GM19467 (cell line): ENCODE measurements around the gene SH3BGRL2.
"Not testable (repeated sequence)": the region's sequence is repeated elsewhere in the genome, so short reads cannot be mapped to it uniquely, and the experiment has no call there.

Experiments used
- ATAC-seq: cut with Tn5 transposase; IDR thresholded peaks from one replicate; pipeline ENCODE4 v1.9.1; 2021; ENCODE audit warnings: mild to moderate bottlenecking, moderate library complexity; ENCODE audit not compliant: unreplicated experiment

The SH3BGRL2 gene

DNA sequence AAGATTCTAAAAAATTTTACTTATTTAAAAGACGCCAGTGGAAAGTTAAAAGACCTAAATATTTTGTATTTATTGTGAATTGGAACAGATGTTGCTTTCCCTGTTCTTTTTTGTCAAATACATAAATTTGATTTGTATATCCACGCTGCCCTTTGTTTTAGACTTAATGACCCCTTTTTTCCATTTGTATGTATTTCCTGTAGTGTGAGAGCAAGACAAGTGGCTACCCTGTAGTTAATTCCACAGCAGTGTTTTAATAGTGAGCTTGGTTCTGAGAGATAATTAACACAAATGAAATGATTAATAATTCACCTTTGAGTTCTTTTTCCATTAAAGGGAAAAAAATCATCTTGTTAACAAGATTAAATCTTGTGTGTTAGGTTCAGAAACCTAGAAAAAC, 16.6 kb downstream of the SH3BGRL2 start:
- ATAC-seq: no peak

- no peak for ATAC-seq
Measured at GRCh38 chr6:79648328-79648727, 17.2 kb downstream of the SH3BGRL2 start.

DNA sequence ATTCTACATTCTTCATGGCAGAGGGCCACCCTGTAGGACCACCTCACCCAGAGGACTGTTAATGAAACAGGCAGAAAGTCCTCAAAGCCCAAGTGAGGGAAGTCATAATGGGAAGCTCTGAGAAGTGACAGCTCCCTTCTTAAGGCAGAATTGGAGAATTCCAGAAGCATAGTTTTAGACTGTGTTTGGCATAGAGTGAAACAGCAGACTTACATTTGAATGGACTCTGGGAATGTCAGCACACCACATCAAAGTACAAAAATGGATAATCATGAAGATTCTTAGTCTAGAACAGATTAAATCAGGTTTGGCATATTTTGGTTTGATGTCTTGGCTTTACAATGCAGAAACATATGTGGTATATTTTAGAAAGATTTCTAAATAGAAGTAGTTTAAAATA, 17.9 kb downstream of the SH3BGRL2 start:
- no peak for ATAC-seq

GRCh38 chr6:79650950-79651349, 19.8 kb downstream of the SH3BGRL2 start:
- ATAC-seq: no peak

GRCh38 chr6:79656134-79656533, 25.0 kb downstream of the SH3BGRL2 start:
- no peak for ATAC-seq

DNA sequence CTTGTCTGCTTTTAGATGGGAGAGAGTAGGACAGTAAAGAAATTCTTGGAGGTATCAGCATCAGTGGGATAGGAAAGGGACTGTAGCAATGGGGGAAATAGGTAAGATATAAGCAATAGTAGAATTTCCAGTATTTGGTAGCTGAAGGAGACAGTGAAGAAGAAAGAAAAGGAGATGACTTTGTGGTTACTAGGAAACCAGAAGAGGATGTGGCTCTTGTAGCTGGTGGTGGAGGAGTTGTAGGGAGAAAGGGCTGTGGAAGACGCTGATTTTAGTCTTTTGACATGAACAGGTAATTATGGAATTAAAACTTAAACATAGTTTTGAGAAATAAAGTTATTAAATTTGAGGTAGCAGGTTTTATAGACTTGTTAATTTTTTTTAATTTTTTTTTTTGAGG, 26.1 kb downstream of the SH3BGRL2 start:
- ATAC-seq: no peak

GRCh38 chr6:79663655-79664054, 32.5 kb downstream of the SH3BGRL2 start:
- ATAC-seq: not testable (repeated sequence)

- ATAC-seq: no peak
Measured at GRCh38 chr6:79665725-79666551, 34.8 kb downstream of the SH3BGRL2 start.

- no peak for ATAC-seq
Measured at GRCh38 chr6:79666634-79667033, 35.5 kb downstream of the SH3BGRL2 start.

DNA sequence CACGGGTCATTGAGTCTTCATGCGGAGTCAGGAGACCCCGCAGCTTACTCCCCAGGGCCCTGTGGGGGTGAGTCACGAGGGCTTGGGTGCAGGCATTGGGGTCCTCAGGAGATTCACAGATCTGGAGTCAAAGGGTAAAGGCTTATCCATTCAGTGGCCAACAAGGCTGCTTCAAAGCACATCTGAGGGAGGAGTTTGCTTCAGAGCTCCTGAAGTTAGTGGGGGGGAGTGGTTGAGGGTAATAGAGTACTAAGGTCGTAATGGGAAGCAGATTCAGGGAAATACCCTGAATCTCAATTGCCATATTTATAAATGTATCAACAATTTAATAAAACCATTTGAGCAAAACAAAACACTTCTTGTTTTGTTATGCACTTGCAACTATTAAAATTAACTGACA, 37.3 kb downstream of the SH3BGRL2 start:
- no peak for ATAC-seq

- ATAC-seq: no peak
Measured at GRCh38 chr6:79669766-79670165, 38.6 kb downstream of the SH3BGRL2 start.

DNA sequence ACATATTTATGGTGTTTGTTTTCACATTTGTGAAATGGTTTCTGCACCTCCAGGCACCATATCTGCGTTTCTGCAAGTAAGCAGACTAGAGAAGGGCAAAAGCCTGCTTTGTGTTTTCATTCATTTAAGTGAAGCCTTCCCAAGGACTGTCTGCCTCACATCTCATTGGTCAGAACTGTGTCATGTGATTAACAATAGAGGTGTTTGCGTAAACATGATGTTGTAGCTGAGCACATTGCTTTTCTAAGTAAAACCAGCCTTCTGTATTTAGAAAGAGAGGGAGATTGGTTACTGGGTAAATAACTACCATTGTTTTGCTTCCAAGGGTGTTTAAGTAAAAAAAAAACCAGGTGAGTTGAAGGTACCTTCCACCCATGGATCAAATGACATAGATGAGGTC, 39.7 kb downstream of the SH3BGRL2 start:
- ATAC-seq: no peak

- ATAC-seq: no peak
Measured at GRCh38 chr6:79671600-79672266, 40.6 kb downstream of the SH3BGRL2 start.

DNA sequence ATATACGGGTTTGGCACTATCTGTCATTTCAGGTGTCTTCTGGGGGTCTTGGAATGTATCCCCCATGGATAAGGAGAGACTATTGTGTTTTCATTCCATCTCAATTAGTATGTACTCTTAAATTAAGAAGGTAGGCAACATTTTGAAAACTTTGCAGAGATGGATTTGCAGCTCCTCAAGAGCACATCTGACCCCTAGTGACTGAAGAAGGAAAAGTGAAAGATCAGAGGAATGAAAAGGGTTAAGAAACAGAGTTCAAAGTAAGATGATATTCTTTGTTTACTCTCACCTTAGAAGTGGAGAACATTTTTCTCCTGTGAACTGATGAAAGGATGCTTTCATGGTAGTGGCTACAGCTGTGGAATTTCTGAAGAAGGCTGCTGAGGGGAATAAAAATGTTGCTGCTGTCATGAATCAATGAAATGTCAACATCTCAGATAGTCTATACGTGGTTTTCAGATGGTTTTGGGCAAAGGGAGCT, 41.5 kb downstream of the SH3BGRL2 start:
- ATAC-seq: no peak

- ATAC-seq: no peak
Measured at GRCh38 chr6:79673947-79674346, 42.8 kb downstream of the SH3BGRL2 start.

- no peak for ATAC-seq
Measured at GRCh38 chr6:79676785-79677736, 45.9 kb downstream of the SH3BGRL2 start.

DNA sequence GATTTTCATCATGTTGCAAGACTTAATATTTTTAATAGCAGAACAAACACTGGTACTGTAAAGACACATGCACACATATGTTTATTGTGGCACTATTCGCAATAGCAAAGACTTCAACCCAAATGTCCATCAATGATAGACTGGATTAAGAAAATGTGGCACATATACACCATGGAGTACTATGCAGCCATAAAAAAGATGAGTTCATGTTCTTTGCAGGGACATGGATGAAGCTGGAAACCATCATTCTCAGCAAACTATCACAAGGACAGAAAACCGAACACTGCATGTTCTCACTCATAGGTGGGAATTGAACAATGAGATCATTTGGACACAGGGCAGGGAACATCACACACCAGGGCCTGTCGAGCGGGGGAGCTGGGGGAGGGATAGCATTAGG, 51.6 kb downstream of the SH3BGRL2 start:
- not testable (repeated sequence) for ATAC-seq

DNA sequence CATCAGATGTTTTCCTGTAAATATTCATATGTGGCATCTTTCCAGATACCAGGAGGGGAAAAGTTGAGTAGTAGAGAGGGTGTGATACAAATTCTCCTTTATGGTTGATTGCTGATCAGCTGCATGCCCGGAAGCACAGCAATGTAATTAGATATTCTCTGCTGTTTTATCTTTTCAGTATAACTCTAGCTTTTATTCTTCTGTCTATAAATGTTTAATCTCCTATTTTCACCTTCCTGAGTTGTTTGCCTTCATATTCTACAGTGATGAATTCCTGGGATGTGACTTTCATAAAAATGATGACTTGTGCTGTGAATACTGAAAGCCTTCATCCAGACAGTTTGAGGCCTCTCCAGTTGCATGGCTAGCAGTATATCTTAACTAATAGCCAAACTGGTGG, 53.7 kb downstream of the SH3BGRL2 start:
- no peak for ATAC-seq

DNA sequence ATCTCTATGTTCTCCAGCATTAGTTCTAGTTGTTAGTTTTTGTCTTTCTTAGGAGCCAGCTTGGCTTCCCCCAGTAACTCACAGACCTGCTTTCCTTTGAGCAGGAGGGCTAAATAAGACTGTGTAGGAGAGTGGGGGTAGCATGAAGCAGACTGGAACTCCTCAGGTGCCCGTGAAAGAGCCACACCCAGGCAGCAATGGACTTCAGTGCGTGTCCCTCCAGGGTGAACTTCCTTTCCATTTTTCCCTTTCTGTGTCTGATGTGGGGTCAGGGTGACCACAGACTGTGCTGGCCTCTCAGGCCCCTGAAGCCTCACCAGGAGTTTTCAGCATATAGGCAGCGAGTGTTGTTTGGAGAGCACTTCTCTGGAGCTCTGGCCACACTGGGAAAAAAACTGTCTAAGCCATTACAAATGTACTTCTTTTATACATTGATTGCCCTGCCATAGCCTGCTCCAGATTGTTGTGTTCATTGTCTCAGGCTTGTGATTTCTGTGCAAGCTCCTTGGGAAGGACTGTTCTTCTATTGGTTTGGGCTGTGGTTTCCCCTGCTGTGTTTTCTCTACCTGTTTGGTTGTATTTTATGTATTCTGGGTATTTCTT, 55.7 kb downstream of the SH3BGRL2 start:
- no peak for ATAC-seq

GRCh38 chr6:79687759-79688158, 56.6 kb downstream of the SH3BGRL2 start:
- ATAC-seq: no peak

DNA sequence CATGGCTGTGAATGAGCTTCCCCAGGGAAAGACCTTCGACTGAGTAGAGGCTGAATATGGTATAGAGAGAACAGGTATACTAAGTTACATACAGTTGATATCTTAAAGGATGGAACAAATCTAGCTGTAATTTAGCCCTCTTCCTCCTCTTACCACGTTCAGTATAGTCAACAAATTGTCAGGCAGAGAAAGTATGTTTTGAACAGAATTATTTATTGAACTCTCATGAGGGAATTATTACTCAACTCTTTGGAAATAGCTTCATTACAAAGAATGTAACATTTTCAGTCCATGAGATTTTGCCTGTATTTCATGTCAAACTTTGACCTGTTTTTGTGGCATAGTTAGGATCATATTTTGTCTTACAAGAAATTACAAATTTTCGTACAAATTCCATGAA, 63.0 kb downstream of the SH3BGRL2 start:
- no peak for ATAC-seq
